SJSA1 (cell line): ENCODE results near the gene AFAP1. TPM values are rescaled to one million over a fixed set of nuclear protein-coding genes. Genes with fewer than 3 reads are reported as not detected.
"Not testable (repeated sequence)": the region's sequence is repeated elsewhere in the genome, so short reads cannot be mapped to it uniquely, and the experiment has no call there.

Experiments used
- DNase-seq, 2 experiments: peaks; one replicate each; pipeline ENCODE4 v3.0.0-alpha.2; 2015 to 2020; ENCODE audit warnings: low spot score in 2 of 2, low read depth in 1 of 2
- H3K27ac ChIP-seq: fragments of 250-450 bp; sonication (Bioruptor Pico); 2 replicates; pipeline ENCODE4 v1.5.1; 2020; ENCODE audit warnings: mild to moderate bottlenecking, moderate library complexity
- H3K27me3 ChIP-seq: fragments of 250-450 bp; sonication (Bioruptor Pico); replicated peaks from 2 replicates; pipeline ENCODE4 v1.5.1; 2020; ENCODE audit warnings: mild to moderate bottlenecking, moderate library complexity
- H3K36me3 ChIP-seq: fragments of 250-450 bp; sonication (Bioruptor Pico); 2 replicates; pipeline ENCODE4 v1.5.1; 2020; ENCODE audit warnings: mild to moderate bottlenecking
- H3K4me1 ChIP-seq: fragments of 250-450 bp; sonication (Bioruptor Pico); replicated peaks from 2 replicates; pipeline ENCODE4 v1.6.1; 2021; ENCODE audit warnings: mild to moderate bottlenecking
- H3K4me3 ChIP-seq: fragments of 250-450 bp; sonication (Bioruptor Pico); 2 replicates; pipeline ENCODE4 v1.5.1; 2020; ENCODE audit warnings: mild to moderate bottlenecking
- H3K9me3 ChIP-seq: fragments of 250-450 bp; sonication (Bioruptor Pico); replicated peaks from 2 replicates; pipeline ENCODE4 v1.5.1; 2020; ENCODE audit warnings: mild to moderate bottlenecking
- total RNA-seq: library from RNA; depleted of rRNA; stranded (reverse); fragments of >200 nt; shearing (Covaris generic); gene quantifications from 2 replicates; pipeline ENCODE4 v1.2.3, GENCODE V29; 2014

AFAP1 gene
- total RNA-seq, 1 experiment from 2014 or later: 47.4 TPM

DNA sequence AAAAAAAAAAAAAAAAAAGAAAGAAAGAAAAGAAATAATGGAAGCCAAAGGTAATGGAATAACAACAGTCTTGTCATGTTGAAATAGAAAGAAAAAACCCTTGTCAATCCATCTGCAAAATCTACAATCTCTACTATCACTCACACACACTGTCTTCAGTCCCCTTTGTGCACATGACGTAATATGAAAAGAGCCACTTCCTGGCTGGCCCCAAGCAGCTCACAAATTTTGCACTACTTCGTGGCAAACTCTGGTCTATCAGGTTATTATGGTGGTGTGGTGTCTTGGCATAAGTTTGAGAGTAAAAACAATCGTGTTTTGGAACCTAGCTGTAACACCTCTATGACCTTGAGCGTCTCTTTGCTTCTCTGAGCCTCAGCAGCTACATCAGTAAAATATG is 8.3 kb upstream of the AFAP1 start:
- no peak overlapping the region for H3K4me3 ChIP-seq
- no peaks in the 10 kb centered on the region for H3K36me3 ChIP-seq
- H3K27me3 ChIP-seq: no peaks in the 10 kb centered on the region
- H3K9me3 ChIP-seq: peaks cover 4% of the 10 kb centered on the region; the same call in 1 of the 2 replicates
- no peak overlapping the region for H3K27ac ChIP-seq
- no peaks in the 10 kb centered on the region for H3K4me1 ChIP-seq
- DNase-seq: no peak

DNA sequence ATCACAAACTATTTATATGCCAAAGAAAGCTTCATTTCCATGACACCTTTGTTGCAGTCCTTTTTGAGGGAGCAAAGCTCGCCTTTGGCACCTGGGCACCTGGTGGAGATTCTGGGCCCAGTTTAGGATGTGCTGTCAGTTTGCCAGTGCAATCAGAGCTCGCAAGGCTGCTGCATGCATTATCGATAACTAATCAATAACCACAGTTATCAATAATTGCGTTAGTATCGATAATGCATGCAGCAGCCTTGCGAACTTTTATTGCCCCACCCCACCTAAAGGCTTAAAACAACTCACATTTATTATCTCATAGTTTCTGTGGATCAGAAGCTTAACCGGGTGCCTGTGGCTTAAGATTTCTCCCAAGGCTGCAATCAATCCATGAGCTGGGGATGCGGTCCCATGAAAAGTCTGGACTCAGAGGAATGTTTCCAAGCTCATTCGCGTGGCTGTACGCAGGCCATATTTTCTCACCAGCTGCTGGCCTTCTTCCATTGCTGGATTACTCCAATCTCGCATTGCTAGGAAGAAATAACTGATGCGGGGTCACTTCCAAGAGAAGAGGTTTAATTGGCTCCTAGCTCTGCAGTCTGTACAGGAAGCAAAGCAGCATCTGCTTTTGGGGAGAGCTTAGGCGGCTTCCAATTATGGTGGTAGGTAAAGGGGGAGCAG is 6.2 kb upstream of the AFAP1 start:
- no peak overlapping the region for H3K4me3 ChIP-seq
- no peak overlapping the region for H3K27ac ChIP-seq
- H3K27me3 ChIP-seq: no peaks in the 10 kb centered on the region
- no peak for DNase-seq
- no peaks in the 10 kb centered on the region for H3K9me3 ChIP-seq
- H3K4me1 ChIP-seq: peaks cover 7% of the 10 kb centered on the region
- H3K36me3 ChIP-seq: no peaks in the 10 kb centered on the region

- DNase-seq: no peak
These were observed 5.0 kb upstream of the AFAP1 start for GRCh38 chr4:7944599-7945220.

DNA sequence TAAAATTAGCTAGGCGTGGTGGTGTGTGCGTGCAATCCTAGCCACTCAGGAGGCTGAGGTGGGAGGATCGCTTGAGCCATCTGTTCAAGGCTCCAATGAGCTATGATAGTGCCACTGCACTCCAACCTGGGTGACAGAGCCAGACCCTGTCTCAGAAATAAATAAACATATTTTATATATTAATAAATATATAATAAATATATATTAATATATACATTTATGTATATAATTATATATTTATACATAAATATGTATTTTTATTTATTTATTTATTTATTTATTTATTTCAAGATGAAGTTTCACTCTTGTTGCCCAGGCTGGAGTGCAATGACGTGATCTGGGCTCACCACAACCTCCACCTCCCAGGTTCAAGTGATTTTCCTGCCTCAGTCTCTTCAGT is 4.0 kb upstream of the AFAP1 start:
- not testable (repeated sequence) for H3K9me3 ChIP-seq, H3K4me3 ChIP-seq, H3K27ac ChIP-seq, H3K36me3 ChIP-seq, H3K27me3 ChIP-seq, DNase-seq
- peaks cover 12% of the 10 kb centered on the region for H3K4me1 ChIP-seq

More at GRCh38 chr4:7944599-7945220, 5.0 kb upstream of the AFAP1 start:
- H3K27me3 ChIP-seq: no peaks in the 10 kb centered on the region
- no peak overlapping the region for H3K27ac ChIP-seq
- peaks cover 12% of the 10 kb centered on the region for H3K4me1 ChIP-seq
- no peak overlapping the region for H3K4me3 ChIP-seq
- H3K9me3 ChIP-seq: no peaks in the 10 kb centered on the region
- H3K36me3 ChIP-seq: no peaks in the 10 kb centered on the region

DNA sequence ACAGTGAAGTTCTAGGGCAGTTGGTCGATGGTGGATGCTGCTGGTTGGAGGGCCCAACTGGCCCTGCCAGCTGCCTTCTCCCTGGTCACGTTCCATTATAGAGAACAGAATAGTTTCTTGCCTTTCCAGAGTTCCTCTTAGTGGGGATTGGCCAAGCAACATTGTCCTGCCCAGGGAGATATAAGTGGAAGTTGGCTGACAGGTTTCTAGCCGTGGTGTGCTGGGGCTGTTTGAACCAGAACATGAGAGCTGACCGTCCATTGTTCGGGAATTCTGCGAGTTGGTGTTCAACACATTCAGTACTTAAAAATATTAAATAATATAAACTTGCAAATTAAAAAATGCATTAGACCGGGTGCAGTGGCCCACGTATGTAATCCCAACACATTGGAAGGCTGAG is 3.5 kb upstream of the AFAP1 start:
- no peaks in the 10 kb centered on the region for H3K27me3 ChIP-seq
- H3K36me3 ChIP-seq: peaks cover 9% of the 10 kb centered on the region
- no peak for DNase-seq

DNA sequence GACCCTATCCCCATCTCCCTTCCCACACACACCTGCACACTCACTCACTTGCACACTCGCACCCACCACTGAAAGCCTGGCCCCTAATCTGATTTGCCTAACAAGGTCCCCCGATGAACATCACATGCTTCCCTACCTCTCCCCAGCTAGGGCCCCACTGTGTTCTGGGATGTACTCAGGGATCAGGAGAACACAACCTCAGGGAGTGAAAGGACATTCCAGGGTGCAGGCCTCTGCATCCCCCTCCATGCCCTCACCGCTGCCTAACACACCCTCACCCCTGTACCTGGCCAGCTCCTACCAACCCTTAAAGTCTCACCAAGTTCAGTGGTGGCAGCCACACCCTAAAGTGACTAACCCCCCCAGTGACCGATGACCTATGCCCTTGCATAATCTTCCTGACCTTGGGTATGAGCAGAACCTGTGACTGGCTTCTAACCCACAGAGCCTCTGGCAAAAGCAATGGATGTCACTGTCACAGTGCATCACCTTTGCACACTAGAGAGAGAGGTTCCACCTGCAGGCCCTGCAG is 2.4 kb upstream of the AFAP1 start:
- DNase-seq: no peak
- Histone ChIP-seq H3K4me1 (peaks cover 25% of the 10 kb centered on the region), H3K4me3 (no peak overlapping the region), H3K27ac (no peak overlapping the region), H3K36me3 (peaks cover 9% of the 10 kb centered on the region), H3K27me3 (no peaks in the 10 kb centered on the region), H3K9me3 (no peaks in the 10 kb centered on the region)

More for the DNA sequence above, 3.5 kb upstream of the AFAP1 start:
- Histone ChIP-seq H3K27ac (no peak overlapping the region), H3K4me3 (no peak overlapping the region), H3K4me1 (peaks cover 14% of the 10 kb centered on the region), H3K9me3 (no peaks in the 10 kb centered on the region)

GRCh38 chr4:7941111-7941964 is 1.7 kb upstream of the AFAP1 start:
- Histone ChIP-seq H3K4me1 (peaks cover 25% of the 10 kb centered on the region), H3K4me3 (no peak overlapping the region), H3K9me3 (no peaks in the 10 kb centered on the region), H3K27ac (no peak overlapping the region), H3K27me3 (no peaks in the 10 kb centered on the region), H3K36me3 (peaks cover 9% of the 10 kb centered on the region)
- DNase-seq: no peak

DNA sequence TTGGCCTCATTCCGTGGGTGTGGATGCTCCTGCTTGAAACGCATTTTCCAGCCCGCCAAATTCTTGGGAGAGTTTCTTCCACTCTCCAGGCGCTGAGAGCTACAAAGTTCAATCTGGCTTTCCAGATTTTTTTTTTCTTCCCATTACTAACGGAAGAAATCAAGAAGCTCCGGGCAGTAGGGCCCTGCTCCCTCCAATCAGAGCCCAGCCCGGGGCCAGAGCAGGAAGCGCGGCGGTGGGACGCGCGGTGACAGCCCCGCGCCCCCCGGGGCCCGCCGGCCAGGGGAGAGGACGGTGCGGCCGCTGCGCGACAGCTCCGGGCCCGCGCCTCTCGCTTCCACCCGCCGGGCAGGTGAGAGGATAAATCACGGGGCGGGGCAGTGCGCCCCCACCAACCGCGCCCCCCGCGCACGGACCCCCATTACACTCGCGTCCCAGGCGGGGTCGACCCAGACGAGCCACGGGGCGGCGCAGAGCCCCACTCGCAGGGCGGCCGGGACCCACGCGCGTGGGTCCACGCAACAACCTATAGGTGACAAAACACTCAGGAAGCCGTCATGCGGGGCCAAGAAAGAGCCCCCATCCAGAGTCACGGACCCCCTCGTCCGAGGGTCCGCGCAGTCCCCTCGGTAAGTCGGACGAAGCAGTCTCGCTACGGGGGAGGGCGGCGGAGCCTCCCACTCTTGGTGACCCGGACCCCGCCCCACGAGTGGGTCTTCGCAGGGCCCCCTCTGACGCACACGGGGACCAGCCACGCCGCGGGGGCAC is 868 bp downstream of the AFAP1 start:
- peak in 1 of 2 experiments; percentile 54 for DNase-seq
- peaks cover 34% of the 10 kb centered on the region for H3K4me1 ChIP-seq
- no peaks in the 10 kb centered on the region for H3K27me3 ChIP-seq
- H3K9me3 ChIP-seq: no peaks in the 10 kb centered on the region
- peak overlapping the region; percentile 70 for H3K27ac ChIP-seq
- peak overlapping the region; percentile 98 for H3K4me3 ChIP-seq
- peaks cover 13% of the 10 kb centered on the region for H3K36me3 ChIP-seq

DNA sequence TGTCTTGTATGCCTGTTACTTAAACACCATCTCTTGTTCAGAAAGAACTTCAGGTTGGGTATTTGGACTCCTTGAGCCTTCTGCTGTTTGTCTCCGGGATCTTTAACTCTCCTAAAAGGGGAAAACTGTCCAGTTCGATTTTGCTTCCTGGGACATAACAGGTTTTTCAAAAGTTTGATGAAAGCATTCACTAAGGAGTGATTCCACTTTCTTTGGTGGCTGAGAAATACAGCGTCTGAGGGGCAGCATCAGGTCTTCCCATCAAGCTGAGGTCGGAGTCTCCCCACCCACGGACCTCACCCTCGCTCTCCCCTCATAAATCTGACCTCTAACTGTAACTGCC is 1.4 kb downstream of the AFAP1 start:
- H3K36me3 ChIP-seq: peaks cover 18% of the 10 kb centered on the region
- peak overlapping the region; percentile 98 for H3K4me3 ChIP-seq
- DNase-seq: no peak
- H3K27ac ChIP-seq: peak overlapping the region; percentile 70; the same call in 1 of the 2 replicates
- peaks cover 36% of the 10 kb centered on the region for H3K4me1 ChIP-seq
- no peaks in the 10 kb centered on the region for H3K27me3 ChIP-seq
- H3K9me3 ChIP-seq: no peaks in the 10 kb centered on the region

- no peaks in the 10 kb centered on the region for H3K27me3 ChIP-seq
- H3K36me3 ChIP-seq: peaks cover 20% of the 10 kb centered on the region
- H3K4me3 ChIP-seq: no peak overlapping the region
- H3K4me1 ChIP-seq: peaks cover 43% of the 10 kb centered on the region
- no peak for DNase-seq
- H3K27ac ChIP-seq: no peak overlapping the region
- no peaks in the 10 kb centered on the region for H3K9me3 ChIP-seq
These were observed 2.7 kb downstream of the AFAP1 start for GRCh38 chr4:7937006-7937405.

GRCh38 chr4:7933651-7934510 is 5.8 kb downstream of the AFAP1 start:
- DNase-seq: no peak
- H3K4me3 ChIP-seq: no peak overlapping the region

GRCh38 chr4:7932287-7932686 is 7.4 kb downstream of the AFAP1 start:
- Histone ChIP-seq H3K27ac (no peak overlapping the region), H3K4me3 (no peak overlapping the region), H3K27me3 (no peaks in the 10 kb centered on the region), H3K36me3 (peaks cover 12% of the 10 kb centered on the region), H3K4me1 (peaks cover 20% of the 10 kb centered on the region), H3K9me3 (no peaks in the 10 kb centered on the region)
- DNase-seq: no peak

More at GRCh38 chr4:7933651-7934510, 5.8 kb downstream of the AFAP1 start:
- Histone ChIP-seq H3K27ac (no peak overlapping the region), H3K27me3 (no peaks in the 10 kb centered on the region), H3K9me3 (no peaks in the 10 kb centered on the region), H3K36me3 (peaks cover 13% of the 10 kb centered on the region), H3K4me1 (peaks cover 32% of the 10 kb centered on the region)
